Panc1 (cell line): ENCODE results near the gene TLL2. TPM values are rescaled to one million over a fixed set of nuclear protein-coding genes. Genes with fewer than 3 reads are reported as not detected.

Source experiments
- ATAC-seq: fragments of 200-7000 bp; cut with Tn5 transposase; 2 replicates; pipeline ENCODE4 v1.9.1; 2020; ENCODE audit warnings: mild to moderate bottlenecking, moderate library complexity
- BruUV-seq: library from RNA; stranded (reverse); fragments of 400-500 nt; replicated peaks from 2 replicates; lab custom pipeline; 2021; lab: Mats Ljungman, UMichigan
- CTCF ChIA-PET: fragments of 300-600 bp; sonication (Branson Sonifier 250); formaldehyde crosslinking; loops from one replicate; lab custom pipeline; 2022; ENCODE audit warnings: antibody characterized with exemption; lab: Charles Lee
- POLR2A ChIA-PET: fragments of 300-600 bp; sonication (Branson Sonifier 250); formaldehyde crosslinking; loops from one replicate; lab custom pipeline; 2022; ENCODE audit warnings: antibody characterized with exemption; lab: Charles Lee
- DNase-seq: peaks from one replicate; pipeline ENCODE4 v3.0.0-alpha.2; 2010; ENCODE audit warnings: low read depth, low spot score
- H3K27ac ChIP-seq: 2 replicates; pipeline ENCODE4 v1.5.1; 2011; ENCODE audit warnings: mild to moderate bottlenecking, low read length, inconsistent platforms
- H3K27me3 ChIP-seq: fragments of 200-500 bp; sonication (Bioruptor generic); 2 replicates; pipeline ENCODE4 v1.6.0; 2014; ENCODE audit warnings: low read length, inconsistent platforms; ENCODE audit not compliant: control insufficient read depth, insufficient read depth
- H3K36me3 ChIP-seq: fragments of 200-500 bp; sonication (Bioruptor generic); 2 replicates; pipeline ENCODE4 v1.5.1; 2014; ENCODE audit warnings: inconsistent platforms, mild to moderate bottlenecking, low read length, moderate library complexity; ENCODE audit not compliant: control insufficient read depth, insufficient read depth
- H3K4me1 ChIP-seq: 2 replicates; pipeline ENCODE4 v1.5.1; 2011; ENCODE audit warnings: inconsistent platforms, mild to moderate bottlenecking, low read length, moderate library complexity; ENCODE audit not compliant: control insufficient read depth, insufficient read depth
- H3K4me3 ChIP-seq, 2 experiments: 2 replicates each; pipeline ENCODE4 v1.5.1; 2011 to 2012; ENCODE audit warnings: low read depth in 2 of 2, low read length in 2 of 2, mild to moderate bottlenecking in 2 of 2, inconsistent platforms in 1 of 2, moderate library complexity in 1 of 2
- H3K9me3 ChIP-seq: fragments of 200-500 bp; sonication (Bioruptor generic); 2 replicates; pipeline ENCODE4 v1.5.1; 2014; ENCODE audit warnings: low read depth, mild to moderate bottlenecking, inconsistent platforms, low read length, moderate library complexity; ENCODE audit not compliant: control insufficient read depth, insufficient read depth
- POLR2AphosphoS5 ChIP-seq: IDR thresholded peaks from 2 replicates; pipeline ENCODE4 v1.6.1; 2012; ENCODE audit warnings: mild to moderate bottlenecking, low read depth, low read length, moderate library complexity
- SIN3A ChIP-seq: IDR thresholded peaks from 2 replicates; pipeline ENCODE4 v1.6.1; 2012; ENCODE audit warnings: low read depth, mild to moderate bottlenecking, low read length, moderate library complexity, borderline replicate concordance; ENCODE audit not compliant: insufficient read depth
- TCF7L2 ChIP-seq: IDR thresholded peaks from 2 replicates; pipeline ENCODE4 v1.6.1; 2011; ENCODE audit warnings: mild to moderate bottlenecking, low read depth, low read length, inconsistent platforms
- in situ Hi-C: cut with HindIII; loops from 2 replicates; pipeline ENCODE4 v1.10.0; 2016; ENCODE audit warnings: low sequenced_read_pairs, low pct_unique_long_range_greater_than_20kb
- intact Hi-C: fragments of 100-400 bp; cut with micrococcal nuclease; formaldehyde crosslinking; loops from one replicate; pipeline ENCODE4 v1.10.0; 2022; ENCODE audit not compliant: unreplicated experiment
- total RNA-seq: library from RNA; stranded (reverse); gene quantifications from one replicate; pipeline ENCODE4 v1.2.1, GENCODE V29; 2021; ENCODE audit not compliant: unreplicated experiment
- TF ChIP-seq, protein P1 (sequence below), 2 experiments: IDR thresholded peaks; 2 replicates each; pipeline ENCODE4 v1.6.1; 2011 to 2012; ENCODE audit warnings: low read depth in 2 of 2, control low read depth in 1 of 2, low read length in 1 of 2, mild to moderate bottlenecking in 1 of 2, moderate library complexity in 1 of 2; ENCODE audit not compliant: insufficient read depth in 1 of 2
- TF ChIP-seq, protein P2 (sequence below): fragments of 450-650 bp; IDR thresholded peaks from 2 replicates; pipeline ENCODE4 v1.5.1; 2017; ENCODE audit warnings: mild to moderate bottlenecking

TLL2 gene
- total RNA-seq, 1 experiment from 2014 or later, result 0.64 TPM

DNA sequence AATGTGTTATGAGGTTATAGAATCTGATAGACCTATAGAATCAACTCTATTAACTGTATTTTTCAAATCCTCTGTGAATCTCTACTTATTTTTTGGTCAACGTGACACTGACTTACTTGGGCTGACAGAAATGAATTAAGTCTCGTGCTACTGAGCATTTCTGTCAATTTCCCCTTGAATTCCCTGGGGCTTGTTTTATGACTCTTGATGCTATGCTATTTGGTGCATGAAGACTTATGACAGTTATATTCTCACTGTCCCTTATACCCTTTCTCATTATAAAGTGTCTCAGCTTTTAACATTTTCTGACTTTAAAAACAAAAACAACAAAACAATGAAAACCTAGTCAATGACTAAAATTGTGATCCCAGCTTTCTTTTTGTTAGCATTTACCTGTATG is 86.4 kb downstream of the TLL2 start:
- H3K4me1 ChIP-seq, result no peaks in the 10 kb centered on the region
- TF ChIP-seq, protein P1, sequence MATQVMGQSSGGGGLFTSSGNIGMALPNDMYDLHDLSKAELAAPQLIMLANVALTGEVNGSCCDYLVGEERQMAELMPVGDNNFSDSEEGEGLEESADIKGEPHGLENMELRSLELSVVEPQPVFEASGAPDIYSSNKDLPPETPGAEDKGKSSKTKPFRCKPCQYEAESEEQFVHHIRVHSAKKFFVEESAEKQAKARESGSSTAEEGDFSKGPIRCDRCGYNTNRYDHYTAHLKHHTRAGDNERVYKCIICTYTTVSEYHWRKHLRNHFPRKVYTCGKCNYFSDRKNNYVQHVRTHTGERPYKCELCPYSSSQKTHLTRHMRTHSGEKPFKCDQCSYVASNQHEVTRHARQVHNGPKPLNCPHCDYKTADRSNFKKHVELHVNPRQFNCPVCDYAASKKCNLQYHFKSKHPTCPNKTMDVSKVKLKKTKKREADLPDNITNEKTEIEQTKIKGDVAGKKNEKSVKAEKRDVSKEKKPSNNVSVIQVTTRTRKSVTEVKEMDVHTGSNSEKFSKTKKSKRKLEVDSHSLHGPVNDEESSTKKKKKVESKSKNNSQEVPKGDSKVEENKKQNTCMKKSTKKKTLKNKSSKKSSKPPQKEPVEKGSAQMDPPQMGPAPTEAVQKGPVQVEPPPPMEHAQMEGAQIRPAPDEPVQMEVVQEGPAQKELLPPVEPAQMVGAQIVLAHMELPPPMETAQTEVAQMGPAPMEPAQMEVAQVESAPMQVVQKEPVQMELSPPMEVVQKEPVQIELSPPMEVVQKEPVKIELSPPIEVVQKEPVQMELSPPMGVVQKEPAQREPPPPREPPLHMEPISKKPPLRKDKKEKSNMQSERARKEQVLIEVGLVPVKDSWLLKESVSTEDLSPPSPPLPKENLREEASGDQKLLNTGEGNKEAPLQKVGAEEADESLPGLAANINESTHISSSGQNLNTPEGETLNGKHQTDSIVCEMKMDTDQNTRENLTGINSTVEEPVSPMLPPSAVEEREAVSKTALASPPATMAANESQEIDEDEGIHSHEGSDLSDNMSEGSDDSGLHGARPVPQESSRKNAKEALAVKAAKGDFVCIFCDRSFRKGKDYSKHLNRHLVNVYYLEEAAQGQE (IDR thresholded peaks at IDR 0.05; ENCODE audit: insufficient read depth in 1 of 2, low read depth in 2 of 2, low read length in 1 of 2), result no peak
- TF ChIP-seq SIN3A (no peak), POLR2AphosphoS5 (no peak), TCF7L2 (no peak)
- TF ChIP-seq, protein P2, sequence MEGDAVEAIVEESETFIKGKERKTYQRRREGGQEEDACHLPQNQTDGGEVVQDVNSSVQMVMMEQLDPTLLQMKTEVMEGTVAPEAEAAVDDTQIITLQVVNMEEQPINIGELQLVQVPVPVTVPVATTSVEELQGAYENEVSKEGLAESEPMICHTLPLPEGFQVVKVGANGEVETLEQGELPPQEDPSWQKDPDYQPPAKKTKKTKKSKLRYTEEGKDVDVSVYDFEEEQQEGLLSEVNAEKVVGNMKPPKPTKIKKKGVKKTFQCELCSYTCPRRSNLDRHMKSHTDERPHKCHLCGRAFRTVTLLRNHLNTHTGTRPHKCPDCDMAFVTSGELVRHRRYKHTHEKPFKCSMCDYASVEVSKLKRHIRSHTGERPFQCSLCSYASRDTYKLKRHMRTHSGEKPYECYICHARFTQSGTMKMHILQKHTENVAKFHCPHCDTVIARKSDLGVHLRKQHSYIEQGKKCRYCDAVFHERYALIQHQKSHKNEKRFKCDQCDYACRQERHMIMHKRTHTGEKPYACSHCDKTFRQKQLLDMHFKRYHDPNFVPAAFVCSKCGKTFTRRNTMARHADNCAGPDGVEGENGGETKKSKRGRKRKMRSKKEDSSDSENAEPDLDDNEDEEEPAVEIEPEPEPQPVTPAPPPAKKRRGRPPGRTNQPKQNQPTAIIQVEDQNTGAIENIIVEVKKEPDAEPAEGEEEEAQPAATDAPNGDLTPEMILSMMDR, result no peak
- DNase-seq, result no peak
- H3K27ac ChIP-seq, result no peak overlapping the region
- H3K9me3 ChIP-seq, result no peaks in the 10 kb centered on the region
- no peak overlapping the region for H3K4me3 ChIP-seq
- POLR2A ChIA-PET, result interaction anchor here (0.7 kb wide), 1 partner anchor 61 kb away, joined by 3 read pairs; no protein-coding TSS in a partner anchor
- no TSS peak for BruUV-seq
- ATAC-seq, result no peak
- in situ Hi-C loops, result no loop called here
- H3K27me3 ChIP-seq, result peaks cover 38% of the 10 kb centered on the region
- intact Hi-C loops, result no loop called here
- H3K36me3 ChIP-seq, result no peaks in the 10 kb centered on the region
- CTCF ChIA-PET, result no interaction called here

DNA sequence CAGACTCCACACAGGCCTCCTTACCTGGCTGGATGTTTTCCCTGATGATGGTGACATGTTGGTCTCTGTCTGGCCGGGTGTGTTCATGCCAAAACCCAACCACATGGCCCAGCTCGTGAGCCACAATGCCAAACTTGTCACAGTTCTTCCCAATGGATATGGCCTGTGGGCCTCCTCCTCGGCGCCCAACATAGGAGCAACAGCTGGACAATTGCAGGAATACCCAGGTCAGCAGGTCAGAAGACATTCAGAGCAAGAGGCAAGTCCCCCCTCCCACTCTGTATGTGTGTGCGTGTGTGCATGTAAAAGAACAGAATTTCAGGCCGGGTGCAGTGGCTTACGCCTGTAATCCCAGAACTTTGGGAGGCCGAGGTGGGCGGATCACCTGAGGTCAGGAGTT is 91.2 kb downstream of the TLL2 start:
- no peak for DNase-seq
- intact Hi-C loops, result no loop called here
- in situ Hi-C loops, result no loop called here
- no peaks in the 10 kb centered on the region for H3K4me1 ChIP-seq
- BruUV-seq, result no TSS peak
- ChIA-PET POLR2A (interaction anchor here (0.6 kb wide), 1 partner anchor 16 kb away, joined by 5 read pairs; no protein-coding TSS in a partner anchor), CTCF (no interaction called here)
- no peak overlapping the region for H3K27ac ChIP-seq
- H3K36me3 ChIP-seq, result no peaks in the 10 kb centered on the region
- TF ChIP-seq SIN3A, result no peak
- no peak for TF ChIP-seq TCF7L2
- TF ChIP-seq, protein P2, result no peak
- no peak for TF ChIP-seq POLR2AphosphoS5
- TF ChIP-seq, protein P1 (IDR thresholded peaks at IDR 0.05; ENCODE audit: insufficient read depth in 1 of 2, low read depth in 2 of 2, low read length in 1 of 2), result no peak
- no peaks in the 10 kb centered on the region for H3K9me3 ChIP-seq
- H3K27me3 ChIP-seq, result peaks cover 35% of the 10 kb centered on the region
- H3K4me3 ChIP-seq, result no peak overlapping the region
- ATAC-seq, result no peak
